ENCODE results near the gene DTWD1. TPM values are rescaled to one million over a fixed set of nuclear protein-coding genes. Genes with fewer than 3 reads are reported as not detected.
"Not testable (repeated sequence)": the region's sequence is repeated elsewhere in the genome, so short reads cannot be mapped to it uniquely, and the experiment has no call there.

The DTWD1 gene
- total and polyA plus RNA-seq, 2 donors: 21.9 to 30.4 TPM

- H3K4me3 ChIP-seq (ENCODE audit: low read length in 2 of 2): no peak overlapping the region
- no peaks in the 10 kb centered on the region for H3K4me1 ChIP-seq (ENCODE audit: control insufficient read depth in 2 of 2, insufficient read depth in 2 of 2, low read length in 2 of 2)
- H3K9me3 ChIP-seq (ENCODE audit: control insufficient read depth in 2 of 2, insufficient read depth in 1 of 2, low read length in 1 of 2): peaks cover 1 to 9% of the 10 kb centered on the region in 2 donors
- DNase-seq (ENCODE audit: low read depth in 6 of 9, low spot score in 9 of 9): no peak
- no peak overlapping the region for H3K27ac ChIP-seq (ENCODE audit: low read depth in 1 of 2, low read length in 1 of 2)
- WGBS: 96% methylated on average over 2 of the region's 2 CpGs
- H3K36me3 ChIP-seq (ENCODE audit: control insufficient read depth in 2 of 2, insufficient read depth in 2 of 2, low read length in 1 of 2): no peaks in the 10 kb centered on the region
- H3K27me3 ChIP-seq (ENCODE audit: control insufficient read depth in 2 of 2, insufficient read depth in 1 of 2, low read length in 1 of 2): no peaks in the 10 kb centered on the region
Measured at GRCh38 chr15:49610157-49610918, 10.5 kb upstream of the DTWD1 start.

GRCh38 chr15:49612240-49612639 lies 8.6 kb upstream of the DTWD1 start:
- WGBS: 98% methylated on average over 3 of the region's 3 CpGs

GRCh38 chr15:49619226-49619625 lies 1.6 kb upstream of the DTWD1 start:
- no peak overlapping the region for H3K27ac ChIP-seq (ENCODE audit: low read depth in 1 of 2, low read length in 1 of 2)
- DNase-seq (ENCODE audit: low read depth in 6 of 9, low spot score in 9 of 9): no peak
- H3K4me3 ChIP-seq (ENCODE audit: low read length in 2 of 2): no peak overlapping the region
- peaks cover 1 to 13% of the 10 kb centered on the region in 2 donors for H3K9me3 ChIP-seq (ENCODE audit: control insufficient read depth in 2 of 2, insufficient read depth in 1 of 2, low read length in 1 of 2)
- no peaks in the 10 kb centered on the region for H3K36me3 ChIP-seq (ENCODE audit: control insufficient read depth in 2 of 2, insufficient read depth in 2 of 2, low read length in 1 of 2)
- over 99% methylated on average over 3 of the region's 3 CpGs for WGBS
- peaks cover 5 to 6% of the 10 kb centered on the region in 2 donors for H3K4me1 ChIP-seq (ENCODE audit: control insufficient read depth in 2 of 2, insufficient read depth in 2 of 2, low read length in 2 of 2)
- no peaks in the 10 kb centered on the region for H3K27me3 ChIP-seq (ENCODE audit: control insufficient read depth in 2 of 2, insufficient read depth in 1 of 2, low read length in 1 of 2)

More at GRCh38 chr15:49612240-49612639, 8.6 kb upstream of the DTWD1 start:
- not testable (repeated sequence) for H3K4me3 ChIP-seq (ENCODE audit: low read length in 2 of 2); H3K36me3 ChIP-seq (ENCODE audit: control insufficient read depth in 2 of 2, insufficient read depth in 2 of 2, low read length in 1 of 2); H3K9me3 ChIP-seq (ENCODE audit: control insufficient read depth in 2 of 2, insufficient read depth in 1 of 2, low read length in 1 of 2); H3K27ac ChIP-seq (ENCODE audit: low read depth in 1 of 2, low read length in 1 of 2); DNase-seq (ENCODE audit: low read depth in 6 of 9, low spot score in 9 of 9); H3K4me1 ChIP-seq (ENCODE audit: control insufficient read depth in 2 of 2, insufficient read depth in 2 of 2, low read length in 2 of 2); H3K27me3 ChIP-seq (ENCODE audit: control insufficient read depth in 2 of 2, insufficient read depth in 1 of 2, low read length in 1 of 2)

GRCh38 chr15:49620199-49620598 lies 649 bp upstream of the DTWD1 start:
- Histone ChIP-seq H3K4me1 (ENCODE audit: control insufficient read depth in 2 of 2, insufficient read depth in 2 of 2, low read length in 2 of 2) (peaks cover 5 to 6% of the 10 kb centered on the region in 2 donors), H3K27me3 (ENCODE audit: control insufficient read depth in 2 of 2, insufficient read depth in 1 of 2, low read length in 1 of 2) (no peaks in the 10 kb centered on the region), H3K4me3 (ENCODE audit: low read length in 2 of 2) (peak overlapping the region; percentile 64 to 92), H3K36me3 (ENCODE audit: control insufficient read depth in 2 of 2, insufficient read depth in 2 of 2, low read length in 1 of 2) (peaks cover 0 to 1% of the 10 kb centered on the region in 2 donors), H3K9me3 (ENCODE audit: control insufficient read depth in 2 of 2, insufficient read depth in 1 of 2, low read length in 1 of 2) (peaks cover 0 to 7% of the 10 kb centered on the region in 2 donors), H3K27ac (ENCODE audit: low read depth in 1 of 2, low read length in 1 of 2) (peak overlapping the region in 1 of 2 donors; percentile 93)
- 7% methylated on average over 6 of the region's 6 CpGs for WGBS
- DNase-seq (ENCODE audit: low read depth in 6 of 9, low spot score in 9 of 9): peak in 2 of 9 donors; percentile 11 to 25

DNA sequence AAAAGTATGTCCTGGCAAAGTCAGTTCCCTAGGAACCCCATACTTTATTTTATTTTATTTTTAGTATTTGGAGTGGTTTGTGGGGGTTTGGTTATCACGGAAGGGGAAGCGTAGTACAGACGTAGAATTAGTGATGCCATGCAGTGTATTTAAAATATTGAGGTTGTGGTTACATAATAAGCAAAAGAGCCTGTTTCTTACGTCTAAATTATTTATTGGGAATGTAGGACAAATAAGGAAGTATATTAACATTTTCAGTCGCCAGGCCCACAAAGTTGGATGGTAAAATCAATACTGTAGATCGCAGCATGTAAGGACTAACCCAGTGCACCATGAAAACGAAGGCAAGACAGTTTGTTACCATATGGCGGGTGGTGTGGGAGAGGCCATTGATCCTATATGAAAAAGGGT lies 558 bp downstream of the DTWD1 start:
- H3K27me3 ChIP-seq (ENCODE audit: control insufficient read depth in 2 of 2, insufficient read depth in 1 of 2, low read length in 1 of 2): no peaks in the 10 kb centered on the region
- peaks cover 5 to 12% of the 10 kb centered on the region in 2 donors for H3K36me3 ChIP-seq (ENCODE audit: control insufficient read depth in 2 of 2, insufficient read depth in 2 of 2, low read length in 1 of 2)
- WGBS: 18% methylated on average over 8 of the region's 8 CpGs
- peaks cover 5 to 6% of the 10 kb centered on the region in 2 donors for H3K4me1 ChIP-seq (ENCODE audit: control insufficient read depth in 2 of 2, insufficient read depth in 2 of 2, low read length in 2 of 2)
- peak overlapping the region in 1 of 2 donors; percentile 93 for H3K27ac ChIP-seq (ENCODE audit: low read depth in 1 of 2, low read length in 1 of 2)
- DNase-seq (ENCODE audit: low read depth in 6 of 9, low spot score in 9 of 9): peak in 5 of 9 donors; percentile 5 to 43 (median 11)
- peak overlapping the region; percentile 64 to 92 for H3K4me3 ChIP-seq (ENCODE audit: low read length in 2 of 2)
- peaks cover 0 to 9% of the 10 kb centered on the region in 2 donors for H3K9me3 ChIP-seq (ENCODE audit: control insufficient read depth in 2 of 2, insufficient read depth in 1 of 2, low read length in 1 of 2)

GRCh38 chr15:49621887-49622286 lies 1.0 kb downstream of the DTWD1 start:
- DNase-seq (ENCODE audit: low read depth in 6 of 9, low spot score in 9 of 9): peak in 1 of 9 donors; percentile 15
- H3K27ac ChIP-seq (ENCODE audit: low read depth in 1 of 2, low read length in 1 of 2): no peak overlapping the region
- peaks cover 5 to 12% of the 10 kb centered on the region in 2 donors for H3K36me3 ChIP-seq (ENCODE audit: control insufficient read depth in 2 of 2, insufficient read depth in 2 of 2, low read length in 1 of 2)
- H3K9me3 ChIP-seq (ENCODE audit: control insufficient read depth in 2 of 2, insufficient read depth in 1 of 2, low read length in 1 of 2): peaks cover 0 to 9% of the 10 kb centered on the region in 2 donors
- H3K27me3 ChIP-seq (ENCODE audit: control insufficient read depth in 2 of 2, insufficient read depth in 1 of 2, low read length in 1 of 2): no peaks in the 10 kb centered on the region
- WGBS: 80% methylated on average over 1 of the region's 1 CpG
- H3K4me1 ChIP-seq (ENCODE audit: control insufficient read depth in 2 of 2, insufficient read depth in 2 of 2, low read length in 2 of 2): peaks cover 5 to 6% of the 10 kb centered on the region in 2 donors
- peak overlapping the region; percentile 64 to 92 for H3K4me3 ChIP-seq (ENCODE audit: low read length in 2 of 2)

DNA sequence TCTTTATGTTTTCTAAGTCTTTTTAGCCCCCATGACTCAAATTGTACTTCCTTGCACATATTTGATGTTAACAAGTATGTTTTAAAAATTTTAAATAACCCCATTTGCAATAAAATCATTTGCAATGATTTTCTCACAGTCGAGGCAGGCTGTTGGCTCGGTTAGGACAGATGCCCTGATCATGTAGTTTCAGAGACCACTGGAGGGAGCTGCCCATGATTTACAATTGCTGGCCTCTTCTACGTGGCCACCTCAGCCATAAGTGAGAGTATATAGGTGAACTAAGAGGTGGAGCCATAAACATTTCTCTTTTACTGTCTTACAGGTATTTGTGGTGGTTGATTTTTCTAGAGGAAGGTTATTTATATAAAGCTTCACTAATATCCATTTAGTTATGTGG lies 1.7 kb downstream of the DTWD1 start:
- Histone ChIP-seq H3K4me1 (ENCODE audit: control insufficient read depth in 2 of 2, insufficient read depth in 2 of 2, low read length in 2 of 2) (peaks cover 5 to 6% of the 10 kb centered on the region in 2 donors), H3K4me3 (ENCODE audit: low read length in 2 of 2) (no peak overlapping the region), H3K36me3 (ENCODE audit: control insufficient read depth in 2 of 2, insufficient read depth in 2 of 2, low read length in 1 of 2) (peaks cover 5 to 12% of the 10 kb centered on the region in 2 donors), H3K9me3 (ENCODE audit: control insufficient read depth in 2 of 2, insufficient read depth in 1 of 2, low read length in 1 of 2) (peaks cover 0 to 9% of the 10 kb centered on the region in 2 donors), H3K27me3 (ENCODE audit: control insufficient read depth in 2 of 2, insufficient read depth in 1 of 2, low read length in 1 of 2) (no peaks in the 10 kb centered on the region), H3K27ac (ENCODE audit: low read depth in 1 of 2, low read length in 1 of 2) (no peak overlapping the region)
- DNase-seq (ENCODE audit: low read depth in 6 of 9, low spot score in 9 of 9): no peak
- WGBS: 95% methylated on average over 3 of the region's 3 CpGs

DNA sequence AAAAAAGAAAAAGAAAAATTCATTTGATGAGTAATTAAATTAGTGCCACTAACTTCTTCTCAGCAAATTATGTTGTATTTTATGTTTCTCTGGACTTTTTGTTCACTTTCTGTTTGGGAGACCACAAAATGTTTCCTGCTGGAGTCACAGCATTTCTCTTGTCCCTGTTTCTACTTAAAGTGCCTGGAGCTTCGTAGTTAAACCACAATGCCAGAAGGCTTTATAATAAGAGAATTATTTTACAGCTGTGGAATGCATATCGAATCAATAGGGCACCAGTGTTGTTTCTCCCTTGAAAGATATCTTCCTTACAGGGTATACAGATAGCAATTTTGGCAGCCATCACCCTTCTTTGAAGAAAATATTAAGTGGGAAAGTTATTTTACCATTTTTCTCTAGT lies 3.2 kb downstream of the DTWD1 start:
- Histone ChIP-seq H3K4me1 (ENCODE audit: control insufficient read depth in 2 of 2, insufficient read depth in 2 of 2, low read length in 2 of 2) (peaks cover 5 to 6% of the 10 kb centered on the region in 2 donors), H3K9me3 (ENCODE audit: control insufficient read depth in 2 of 2, insufficient read depth in 1 of 2, low read length in 1 of 2) (peaks cover 0 to 9% of the 10 kb centered on the region in 2 donors), H3K27ac (ENCODE audit: low read depth in 1 of 2, low read length in 1 of 2) (no peak overlapping the region), H3K27me3 (ENCODE audit: control insufficient read depth in 2 of 2, insufficient read depth in 1 of 2, low read length in 1 of 2) (no peaks in the 10 kb centered on the region), H3K4me3 (ENCODE audit: low read length in 2 of 2) (no peak overlapping the region), H3K36me3 (ENCODE audit: control insufficient read depth in 2 of 2, insufficient read depth in 2 of 2, low read length in 1 of 2) (peaks cover 5 to 12% of the 10 kb centered on the region in 2 donors)
- peak in 2 of 9 donors; percentile 12 to 32 for DNase-seq (ENCODE audit: low read depth in 6 of 9, low spot score in 9 of 9)
- WGBS: 11% methylated on average over 2 of the region's 2 CpGs

DNA sequence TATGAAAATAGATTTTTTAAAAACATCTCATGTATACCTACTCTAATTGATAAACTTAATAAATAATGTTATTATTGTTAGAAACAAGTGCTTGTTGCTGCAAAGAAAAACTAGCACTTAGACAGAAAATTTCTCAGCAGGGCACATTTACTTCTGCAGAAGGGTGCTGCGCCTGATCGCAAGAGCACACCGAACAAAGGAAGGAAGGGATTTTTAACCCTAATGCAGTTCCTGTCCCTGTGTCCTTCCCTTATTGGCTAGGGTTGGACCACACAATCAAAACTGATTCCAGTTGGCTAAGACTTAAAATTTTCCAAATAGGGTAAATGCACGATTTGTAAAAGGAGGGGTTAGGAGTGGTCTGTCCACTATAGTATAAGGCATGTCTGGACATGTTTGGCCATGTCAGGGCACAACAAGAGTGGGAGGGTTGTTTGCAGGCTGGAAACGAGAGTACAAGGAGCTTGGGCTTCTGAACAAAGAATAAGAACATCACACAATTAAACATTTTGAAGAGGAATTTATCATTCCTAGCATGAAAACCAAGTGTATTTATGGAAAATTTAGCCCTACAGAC lies 4.7 kb downstream of the DTWD1 start:
- peaks cover 5 to 6% of the 10 kb centered on the region in 2 donors for H3K4me1 ChIP-seq (ENCODE audit: control insufficient read depth in 2 of 2, insufficient read depth in 2 of 2, low read length in 2 of 2)
- H3K9me3 ChIP-seq (ENCODE audit: control insufficient read depth in 2 of 2, insufficient read depth in 1 of 2, low read length in 1 of 2): peaks cover 0 to 9% of the 10 kb centered on the region in 2 donors
- DNase-seq (ENCODE audit: low read depth in 6 of 9, low spot score in 9 of 9): no peak
- 97% methylated on average over 5 of the region's 5 CpGs for WGBS
- H3K4me3 ChIP-seq (ENCODE audit: low read length in 2 of 2): no peak overlapping the region
- H3K27me3 ChIP-seq (ENCODE audit: control insufficient read depth in 2 of 2, insufficient read depth in 1 of 2, low read length in 1 of 2): no peaks in the 10 kb centered on the region
- H3K36me3 ChIP-seq (ENCODE audit: control insufficient read depth in 2 of 2, insufficient read depth in 2 of 2, low read length in 1 of 2): peaks cover 5 to 12% of the 10 kb centered on the region in 2 donors
- H3K27ac ChIP-seq (ENCODE audit: low read depth in 1 of 2, low read length in 1 of 2): no peak overlapping the region

Data from thymus (tissue), 11 donors.